SIG-M5 treated with dmso at 0.1 percent for 504 hours (cell line): Measurements from ENCODE around the gene MGAT5.

ENCODE experiments used
- DNase-seq: peaks from one replicate; lab custom pipeline; 2025; ENCODE audit not compliant: unreplicated experiment; lab: John Stamatoyannopoulos, UW

Gene MGAT5

GRCh38 chr2:134389381-134389780 lies 135.5 kb downstream of the MGAT5 start:
- no peak for DNase-seq

- no peak for DNase-seq
Measured at GRCh38 chr2:134391751-134392160, 137.9 kb downstream of the MGAT5 start.

GRCh38 chr2:134392442-134393074 lies 138.7 kb downstream of the MGAT5 start:
- DNase-seq: no peak

GRCh38 chr2:134393075-134393461 lies 139.2 kb downstream of the MGAT5 start:
- no peak for DNase-seq

GRCh38 chr2:134395779-134396178 lies 141.9 kb downstream of the MGAT5 start:
- DNase-seq: peak; percentile 41

- no peak for DNase-seq
Measured at GRCh38 chr2:134396493-134396892, 142.6 kb downstream of the MGAT5 start.

- DNase-seq: peak; percentile 15
Measured at GRCh38 chr2:134397146-134397896, 143.4 kb downstream of the MGAT5 start.

- DNase-seq: no peak
Measured at GRCh38 chr2:134398300-134398699, 144.4 kb downstream of the MGAT5 start.

- peak; percentile 86 for DNase-seq
Measured at GRCh38 chr2:134399096-134399495, 145.2 kb downstream of the MGAT5 start.

- DNase-seq: no peak
Measured at GRCh38 chr2:134401081-134401497, 147.2 kb downstream of the MGAT5 start.

- peak; percentile 34 for DNase-seq
Measured at GRCh38 chr2:134401789-134402188, 147.9 kb downstream of the MGAT5 start.

GRCh38 chr2:134402410-134402809 lies 148.5 kb downstream of the MGAT5 start:
- peak; percentile 70 for DNase-seq

- no peak for DNase-seq
Measured at GRCh38 chr2:134405611-134406081, 151.8 kb downstream of the MGAT5 start.

GRCh38 chr2:134406311-134406710 lies 152.4 kb downstream of the MGAT5 start:
- DNase-seq: no peak

- no peak for DNase-seq
Measured at GRCh38 chr2:134406736-134407135, 152.9 kb downstream of the MGAT5 start.

GRCh38 chr2:134407154-134407890 lies 153.4 kb downstream of the MGAT5 start:
- DNase-seq: no peak

- no peak for DNase-seq
Measured at GRCh38 chr2:134408386-134408785, 154.5 kb downstream of the MGAT5 start.

GRCh38 chr2:134408791-134409190 lies 154.9 kb downstream of the MGAT5 start:
- no peak for DNase-seq

GRCh38 chr2:134410006-134410405 lies 156.1 kb downstream of the MGAT5 start:
- DNase-seq: no peak

- no peak for DNase-seq
Measured at GRCh38 chr2:134410831-134411231, 157.0 kb downstream of the MGAT5 start.

GRCh38 chr2:134411279-134411827 lies 157.5 kb downstream of the MGAT5 start:
- DNase-seq: no peak
